ENCODE results near the gene PLA1A. TPM values are rescaled to one million over a fixed set of nuclear protein-coding genes. Genes with fewer than 3 reads are reported as not detected.

Gene PLA1A
- total RNA-seq, 4 donors from 2014 or later = 3.3 to 12.8 (median 7.3) TPM

DNA sequence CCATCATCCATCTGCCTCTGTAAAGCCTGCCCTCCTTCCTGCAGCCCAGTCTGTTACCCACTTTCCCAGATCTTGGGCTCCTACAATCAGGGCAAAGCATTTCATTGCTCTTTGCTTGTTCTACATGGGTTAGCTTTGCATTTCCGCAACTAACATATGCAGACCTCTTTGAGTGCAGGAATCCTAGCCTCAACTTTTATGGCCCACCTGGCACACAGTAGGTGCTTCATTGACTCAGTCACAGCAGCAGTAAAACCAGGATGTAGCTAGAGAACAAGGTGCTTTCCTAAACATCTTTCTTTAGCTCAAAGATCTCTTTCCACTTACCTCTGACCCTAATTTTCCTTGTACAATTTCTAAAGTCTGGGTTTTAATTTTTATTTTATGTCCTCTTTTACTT, 41.8 kb upstream of the PLA1A start:
- DNase-seq (ENCODE audit: low spot score) = no peak
- ATAC-seq (ENCODE audit: low FRiP score) = no peak
- TF ChIP-seq, protein P1, sequence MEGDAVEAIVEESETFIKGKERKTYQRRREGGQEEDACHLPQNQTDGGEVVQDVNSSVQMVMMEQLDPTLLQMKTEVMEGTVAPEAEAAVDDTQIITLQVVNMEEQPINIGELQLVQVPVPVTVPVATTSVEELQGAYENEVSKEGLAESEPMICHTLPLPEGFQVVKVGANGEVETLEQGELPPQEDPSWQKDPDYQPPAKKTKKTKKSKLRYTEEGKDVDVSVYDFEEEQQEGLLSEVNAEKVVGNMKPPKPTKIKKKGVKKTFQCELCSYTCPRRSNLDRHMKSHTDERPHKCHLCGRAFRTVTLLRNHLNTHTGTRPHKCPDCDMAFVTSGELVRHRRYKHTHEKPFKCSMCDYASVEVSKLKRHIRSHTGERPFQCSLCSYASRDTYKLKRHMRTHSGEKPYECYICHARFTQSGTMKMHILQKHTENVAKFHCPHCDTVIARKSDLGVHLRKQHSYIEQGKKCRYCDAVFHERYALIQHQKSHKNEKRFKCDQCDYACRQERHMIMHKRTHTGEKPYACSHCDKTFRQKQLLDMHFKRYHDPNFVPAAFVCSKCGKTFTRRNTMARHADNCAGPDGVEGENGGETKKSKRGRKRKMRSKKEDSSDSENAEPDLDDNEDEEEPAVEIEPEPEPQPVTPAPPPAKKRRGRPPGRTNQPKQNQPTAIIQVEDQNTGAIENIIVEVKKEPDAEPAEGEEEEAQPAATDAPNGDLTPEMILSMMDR (IDR thresholded peaks at IDR 0.05) = no peak

DNA sequence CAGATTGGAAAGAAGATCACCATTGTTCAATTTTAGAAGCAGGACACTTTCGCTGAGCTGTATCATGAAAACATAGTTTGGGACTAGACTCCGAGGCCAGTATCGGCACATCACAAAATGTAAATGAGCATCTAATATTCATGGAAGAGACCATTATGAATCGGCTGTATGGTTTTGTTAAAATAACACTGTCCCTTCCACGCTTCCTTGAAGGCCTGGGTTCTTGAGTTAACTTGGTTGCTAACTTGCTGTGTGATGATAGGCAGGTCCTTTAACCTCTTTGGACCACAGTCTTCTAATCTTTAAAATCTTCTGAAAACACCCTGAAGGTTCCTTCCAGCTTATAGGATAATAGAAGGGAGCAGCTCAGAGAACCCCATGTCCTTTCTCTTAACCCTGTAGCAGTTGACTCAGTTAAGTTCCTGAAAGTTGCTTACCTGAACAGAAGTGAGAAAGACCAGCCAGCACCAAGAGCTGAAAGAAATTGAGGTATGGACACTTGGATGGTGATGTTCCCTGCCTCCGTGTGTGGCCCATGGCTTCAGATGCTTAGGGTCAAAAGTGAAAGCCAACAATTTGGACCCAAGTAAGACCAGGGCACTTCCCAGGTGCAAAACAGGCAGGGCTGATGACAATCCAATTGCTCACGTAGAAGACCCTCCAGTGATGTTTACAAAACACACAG, 40.4 kb upstream of the PLA1A start:
- ATAC-seq (ENCODE audit: low FRiP score) (no peak), DNase-seq (ENCODE audit: low spot score) (no peak)
- TF ChIP-seq, protein P1 (IDR thresholded peaks at IDR 0.05) = no peak

DNA sequence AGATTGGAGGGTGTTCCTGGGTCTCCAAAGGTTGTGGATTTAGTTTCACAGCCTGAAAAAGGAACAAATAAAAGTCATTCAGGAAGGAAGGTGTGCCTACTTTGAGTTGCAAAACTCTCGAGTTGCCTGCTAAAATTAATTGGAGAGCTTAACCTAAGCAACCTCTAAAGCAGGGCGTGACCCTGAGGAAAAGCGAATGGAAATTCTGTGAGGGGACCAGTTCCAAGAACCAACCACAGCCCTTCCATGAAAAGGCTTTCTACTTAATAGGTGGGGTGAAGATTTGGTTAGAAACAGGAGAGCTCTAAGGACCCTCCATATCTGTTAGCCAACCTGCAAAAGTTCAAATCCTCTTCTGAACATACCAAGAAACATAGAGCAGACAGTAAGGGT, 39.8 kb upstream of the PLA1A start:
- TF ChIP-seq, protein P1 (IDR thresholded peaks at IDR 0.05) = no peak
- DNase-seq (ENCODE audit: low spot score) (no peak), ATAC-seq (ENCODE audit: low FRiP score) (no peak)

DNA sequence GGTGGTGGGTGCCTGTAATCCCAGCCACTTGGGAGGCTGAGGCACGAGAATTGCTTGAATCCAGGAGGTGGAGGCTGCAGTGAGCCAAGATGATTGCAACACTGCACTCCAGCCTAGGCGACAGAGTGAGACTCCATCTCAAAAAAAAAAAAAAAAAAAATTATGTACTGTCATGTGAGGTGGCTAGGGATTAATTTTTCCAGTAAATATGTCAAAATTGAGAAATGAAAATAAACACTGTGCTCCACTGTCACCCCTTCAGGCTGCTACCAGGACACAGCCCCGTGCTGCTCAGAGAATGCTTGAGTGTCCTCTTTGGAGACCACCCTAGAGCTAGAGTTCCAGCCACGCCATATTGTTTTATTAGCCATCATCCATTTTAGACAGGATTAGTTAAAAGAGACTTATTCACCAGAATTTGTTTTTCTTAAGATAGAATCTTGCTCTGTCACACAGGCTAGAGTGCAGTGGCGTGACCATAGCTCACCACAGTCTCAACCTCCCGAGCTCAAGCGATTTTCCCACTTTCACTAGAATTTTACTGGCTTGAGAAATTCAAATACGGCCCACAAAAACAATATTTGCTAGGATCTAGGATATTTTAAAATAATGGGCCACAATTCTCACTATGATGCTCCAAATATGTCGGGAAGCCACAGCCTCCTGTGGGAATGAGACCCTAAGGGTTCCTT, 38.9 kb upstream of the PLA1A start:
- TF ChIP-seq, protein P1 (IDR thresholded peaks at IDR 0.05) = no peak
- no peak for ATAC-seq (ENCODE audit: low FRiP score)

DNA sequence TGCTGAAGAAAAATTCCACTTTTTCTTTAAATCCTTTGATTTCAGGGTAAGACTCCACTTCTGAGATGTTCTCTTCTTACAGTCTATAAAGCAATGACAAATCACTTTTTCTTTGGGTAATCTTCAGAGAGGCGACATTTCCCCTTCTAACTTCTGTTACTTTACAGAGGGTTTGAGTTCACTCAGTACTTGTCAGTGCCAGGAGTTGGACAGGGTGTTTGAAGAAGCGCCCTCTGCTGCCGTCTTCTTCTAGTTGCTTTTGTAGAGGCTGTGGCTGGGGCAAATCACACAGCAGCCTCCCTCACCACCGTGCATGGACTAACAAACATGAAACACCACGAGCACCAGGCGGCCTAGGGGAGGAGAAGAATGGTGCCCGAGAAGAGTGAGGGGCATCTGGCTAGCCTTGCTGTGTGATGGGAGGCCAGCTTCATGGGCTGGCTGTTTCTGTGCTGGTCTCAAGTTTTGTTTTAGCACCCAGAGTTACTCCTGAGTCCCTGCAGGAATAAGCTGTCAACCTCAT, 38.2 kb upstream of the PLA1A start, which contains the start of gene CD80:
Gene CD80 (minus strand): TSS at position 174 of the 523 bp plus-strand sequence. CDS start 1,886 bp downstream, outside the sequence.
- DNase-seq (ENCODE audit: low spot score) (no peak), ATAC-seq (ENCODE audit: low FRiP score) (peak; percentile 31)
- TF ChIP-seq, protein P1 (IDR thresholded peaks at IDR 0.05) = no peak

More for the DNA sequence above, 38.9 kb upstream of the PLA1A start:
- DNase-seq (ENCODE audit: low spot score) = no peak

DNA sequence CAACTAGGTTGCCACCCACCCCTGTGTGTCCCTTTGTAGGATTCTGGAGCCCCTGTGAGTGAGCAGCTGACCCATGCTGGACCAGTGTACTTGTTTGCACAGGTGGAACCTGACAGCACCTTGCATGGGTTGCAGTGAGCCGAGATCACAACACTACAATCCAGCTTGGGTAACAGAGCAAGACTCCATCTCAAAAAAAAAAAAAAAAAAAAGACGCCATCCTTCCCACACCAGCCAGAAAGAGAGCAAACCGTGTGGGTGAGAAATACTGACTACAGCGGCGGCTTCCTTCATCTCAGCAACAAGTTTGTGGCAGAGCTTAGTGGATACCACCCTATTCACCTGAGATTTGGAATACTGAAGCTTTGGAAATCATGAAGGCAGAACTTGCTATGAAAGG, 37.5 kb upstream of the PLA1A start:
- ATAC-seq (ENCODE audit: low FRiP score) = no peak
- DNase-seq (ENCODE audit: low spot score) = no peak
- TF ChIP-seq, protein P1 (IDR thresholded peaks at IDR 0.05) = no peak
